K562 (cell line): Measurements from ENCODE around the gene IPPK. TPM values are rescaled to one million over a fixed set of nuclear protein-coding genes. Genes with fewer than 3 reads are reported as not detected.

Experiments used
- BRD4 ChIP-seq: fragments of 200-600 bp; sonication (generic); IDR thresholded peaks from 2 replicates; pipeline ENCODE4 v1.6.1; 2017; ENCODE audit warnings: inconsistent platforms
- HSF4 ChIP-seq: fragments of 250-450 bp; sonication (Bioruptor Pico); IDR thresholded peaks from 2 replicates; pipeline ENCODE4 v2.1.2; 2022; ENCODE audit warnings: mild to moderate bottlenecking, moderate library complexity, borderline replicate concordance
- MEIS2 ChIP-seq: fragments of 450-650 bp; IDR thresholded peaks from 2 replicates; pipeline ENCODE4 v1.6.1; 2014; ENCODE audit warnings: mild to moderate bottlenecking; ENCODE audit not compliant: partially characterized antibody
- NCOA1 ChIP-seq: fragments of 450-650 bp; IDR thresholded peaks from 2 replicates; pipeline ENCODE4 v1.6.1; 2016; ENCODE audit warnings: low read depth
- RAD21 ChIP-seq, 2 experiments: fragments of 250-450 bp in 1 of 2; fragments of 450-650 bp in 1 of 2; sonication (Bioruptor Pico) in 1 of 2; formaldehyde crosslinking in 1 of 2; IDR thresholded peaks in 1 of 2; conservative IDR thresholded peaks in 1 of 2; 2 replicates each; pipeline versions ENCODE4 v1.4.0 to v1.8.0; 2020 to 2022; ENCODE audit warnings: mild to moderate bottlenecking in 2 of 2, moderate library complexity in 1 of 2
- RBM39 ChIP-seq: fragments of 200-400 bp; formaldehyde crosslinking; optimal IDR thresholded peaks from 2 replicates; pipeline ENCODE3; 2018; ENCODE audit warnings: low read depth, low read length
- SMC3 ChIP-seq: conservative IDR thresholded peaks from 2 replicates; pipeline ENCODE4 v1.6.1; 2011; ENCODE audit warnings: low read depth, low read length, improper control_type of control experiment; ENCODE audit not compliant: insufficient read depth
- SREBF1 ChIP-seq: fragments of 150-350 bp; IDR thresholded peaks from 2 replicates; pipeline ENCODE4 v1.6.1; 2014; ENCODE audit warnings: antibody characterized with exemption, low read depth, low read length, borderline replicate concordance
- XRCC3 ChIP-seq: fragments of 450-650 bp; IDR thresholded peaks from 2 replicates; pipeline ENCODE4 v1.6.1; 2017; ENCODE audit warnings: mild to moderate bottlenecking, moderate library complexity
- ZC3H4 ChIP-seq: sonication (generic); formaldehyde crosslinking; IDR thresholded peaks from 2 replicates; pipeline ENCODE4 v1.9.0; 2021; ENCODE audit warnings: missing genetic modification reagents, borderline replicate concordance
- ZNF146 ChIP-seq: IDR thresholded peaks from one replicate; pipeline ENCODE4 v1.6.1; 2018; ENCODE audit warnings: missing compliant biosample characterization; ENCODE audit not compliant: unreplicated experiment
- ZNF444 ChIP-seq: fragments of 250-450 bp; sonication (Bioruptor Pico); IDR thresholded peaks from 2 replicates; pipeline ENCODE4 v1.4.0; 2020; ENCODE audit warnings: mild to moderate bottlenecking, moderate library complexity
- ZNF57 ChIP-seq: fragments of 450-650 bp; formaldehyde crosslinking; IDR thresholded peaks from 2 replicates; pipeline ENCODE4 v1.4.0; 2020; ENCODE audit warnings: mild to moderate bottlenecking, moderate library complexity
- polyA plus RNA-seq, 8 experiments: library from polyadenylated mRNA; depleted of rRNA in 4 of 8; stranded (reverse) in 5 of 8; unstranded in 3 of 8; fragments of >200 nt; fragmentation: Nextera tagmentation in 2 of 8; fragmentation: Illumina TruSeq in 1 of 8; extraction: Ambion mirVana in 2 of 8; extraction: Trizol in 1 of 8; gene quantifications; 2 replicates each; pipeline versions ENCODE4 v1.2.1 to v1.2.3, GENCODE V29; 2011 to 2014; ENCODE audit warnings: inconsistent platforms in 1 of 8, missing spikeins in 1 of 8
- total RNA-seq, 7 experiments: library from RNA; depleted of rRNA in 6 of 7; stranded (reverse); fragments of >200 nt in 6 of 7; fragmentation: Illumina TruSeq in 2 of 7; extraction: Trizol in 2 of 7; gene quantifications; 2 replicates each; pipeline versions ENCODE4 v1.2.1 to v1.2.3, GENCODE V29; 2011 to 2021; ENCODE audit warnings: low replicate concordance in 1 of 7
- TF ChIP-seq, protein P1 (sequence below): fragments of 200-800 bp; sonication (Bioruptor generic); IDR thresholded peaks from 2 replicates; pipeline ENCODE4 v1.6.1; 2017; ENCODE audit warnings: missing genetic modification characterization, missing compliant biosample characterization
- TF ChIP-seq, protein P2 (sequence below), 3 experiments: IDR thresholded peaks in 2 of 3; conservative IDR thresholded peaks in 1 of 3; 2 replicates each; pipeline ENCODE4 v1.5.1; 2011 to 2012; ENCODE audit warnings: low read length in 3 of 3, mild to moderate bottlenecking in 3 of 3, control low read depth in 2 of 3, improper control_type of control experiment in 1 of 3, inconsistent platforms in 1 of 3, low read depth in 1 of 3, mixed read lengths in 1 of 3, moderate library complexity in 1 of 3; ENCODE audit not compliant: insufficient read depth in 2 of 3
- TF ChIP-seq, protein P3 (sequence below): sonication (generic); formaldehyde crosslinking; IDR thresholded peaks from 2 replicates; pipeline ENCODE4 v1.8.0; 2023; ENCODE audit warnings: mild to moderate bottlenecking, missing genetic modification reagents
- TF ChIP-seq, protein P4 (sequence below): fragments of 450-650 bp; formaldehyde crosslinking; IDR thresholded peaks from 2 replicates; pipeline ENCODE4 v1.4.0; 2020; ENCODE audit warnings: mild to moderate bottlenecking, moderate library complexity
- TF ChIP-seq, protein P5 (sequence below): sonication (generic); formaldehyde crosslinking; IDR thresholded peaks from 2 replicates; pipeline ENCODE4 v1.8.0; 2022; ENCODE audit warnings: mild to moderate bottlenecking, missing genetic modification reagents
- TF ChIP-seq, protein P6 (sequence below): fragments of 150-350 bp; conservative IDR thresholded peaks from 2 replicates; pipeline ENCODE4 v1.6.1; 2014; ENCODE audit warnings: low read length

The IPPK gene
- total and polyA plus RNA-seq, 9 of the 15 experiments (the other 6 are each of a cell fraction or from before 2014, with no cell fraction given): 3.1 to 22.2 (median 11.2) TPM

DNA sequence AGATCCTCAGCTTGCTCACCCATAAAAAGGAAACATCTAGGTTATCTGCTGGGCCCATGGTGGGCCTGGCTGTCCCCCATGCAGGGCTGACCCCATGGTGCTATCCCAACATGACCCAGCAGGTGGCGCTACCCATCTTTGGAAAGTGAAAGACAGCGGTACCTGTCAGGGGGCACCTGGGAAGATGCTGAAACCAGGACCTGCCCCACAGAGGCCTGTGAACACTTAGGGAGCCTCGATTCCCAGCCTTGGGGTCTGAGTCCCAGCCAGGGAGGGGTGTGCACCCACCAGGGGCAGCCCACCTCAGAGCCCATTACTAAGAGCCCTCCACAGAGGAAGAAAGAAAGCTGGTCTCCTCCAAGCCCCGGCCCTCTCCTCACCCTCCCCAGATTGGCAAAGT lies 46.6 kb upstream of the IPPK start (continued):
- TF ChIP-seq ZNF146 (CRISPR knock-in tag) (no peak), SREBF1 (0 out of 2 replicates have a peak, but pooled peaks have one; percentile 14), MEIS2 (no peak), ZNF57 (no peak), RAD21 (CRISPR knock-in tag; conservative IDR thresholded peaks at IDR 0.05 in 1 of 2, IDR thresholded peaks at IDR 0.05 in 1 of 2) (peak; percentile 57 to 86), ZNF444 (CRISPR knock-in tag) (no peak), BRD4 (no peak), HSF4 (CRISPR knock-in tag) (no peak), ZC3H4 (CRISPR knock-in tag) (no peak), NCOA1 (no peak), XRCC3 (no peak), SMC3 (peak; percentile 68), RBM39 (peak; percentile 27)
- TF ChIP-seq, protein P1, sequence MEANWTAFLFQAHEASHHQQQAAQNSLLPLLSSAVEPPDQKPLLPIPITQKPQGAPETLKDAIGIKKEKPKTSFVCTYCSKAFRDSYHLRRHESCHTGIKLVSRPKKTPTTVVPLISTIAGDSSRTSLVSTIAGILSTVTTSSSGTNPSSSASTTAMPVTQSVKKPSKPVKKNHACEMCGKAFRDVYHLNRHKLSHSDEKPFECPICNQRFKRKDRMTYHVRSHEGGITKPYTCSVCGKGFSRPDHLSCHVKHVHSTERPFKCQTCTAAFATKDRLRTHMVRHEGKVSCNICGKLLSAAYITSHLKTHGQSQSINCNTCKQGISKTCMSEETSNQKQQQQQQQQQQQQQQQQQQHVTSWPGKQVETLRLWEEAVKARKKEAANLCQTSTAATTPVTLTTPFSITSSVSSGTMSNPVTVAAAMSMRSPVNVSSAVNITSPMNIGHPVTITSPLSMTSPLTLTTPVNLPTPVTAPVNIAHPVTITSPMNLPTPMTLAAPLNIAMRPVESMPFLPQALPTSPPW: 0 out of 2 replicates have a peak, but pooled peaks have one; percentile 5
- TF ChIP-seq, protein P2, sequence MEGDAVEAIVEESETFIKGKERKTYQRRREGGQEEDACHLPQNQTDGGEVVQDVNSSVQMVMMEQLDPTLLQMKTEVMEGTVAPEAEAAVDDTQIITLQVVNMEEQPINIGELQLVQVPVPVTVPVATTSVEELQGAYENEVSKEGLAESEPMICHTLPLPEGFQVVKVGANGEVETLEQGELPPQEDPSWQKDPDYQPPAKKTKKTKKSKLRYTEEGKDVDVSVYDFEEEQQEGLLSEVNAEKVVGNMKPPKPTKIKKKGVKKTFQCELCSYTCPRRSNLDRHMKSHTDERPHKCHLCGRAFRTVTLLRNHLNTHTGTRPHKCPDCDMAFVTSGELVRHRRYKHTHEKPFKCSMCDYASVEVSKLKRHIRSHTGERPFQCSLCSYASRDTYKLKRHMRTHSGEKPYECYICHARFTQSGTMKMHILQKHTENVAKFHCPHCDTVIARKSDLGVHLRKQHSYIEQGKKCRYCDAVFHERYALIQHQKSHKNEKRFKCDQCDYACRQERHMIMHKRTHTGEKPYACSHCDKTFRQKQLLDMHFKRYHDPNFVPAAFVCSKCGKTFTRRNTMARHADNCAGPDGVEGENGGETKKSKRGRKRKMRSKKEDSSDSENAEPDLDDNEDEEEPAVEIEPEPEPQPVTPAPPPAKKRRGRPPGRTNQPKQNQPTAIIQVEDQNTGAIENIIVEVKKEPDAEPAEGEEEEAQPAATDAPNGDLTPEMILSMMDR (IDR thresholded peaks at IDR 0.05 in 2 of 3, conservative IDR thresholded peaks at IDR 0.05 in 1 of 3; ENCODE audit: insufficient read depth in 2 of 3, low read depth in 1 of 3, low read length in 3 of 3): peak; percentile 77 to 89 (median 81)
- TF ChIP-seq, protein P3, sequence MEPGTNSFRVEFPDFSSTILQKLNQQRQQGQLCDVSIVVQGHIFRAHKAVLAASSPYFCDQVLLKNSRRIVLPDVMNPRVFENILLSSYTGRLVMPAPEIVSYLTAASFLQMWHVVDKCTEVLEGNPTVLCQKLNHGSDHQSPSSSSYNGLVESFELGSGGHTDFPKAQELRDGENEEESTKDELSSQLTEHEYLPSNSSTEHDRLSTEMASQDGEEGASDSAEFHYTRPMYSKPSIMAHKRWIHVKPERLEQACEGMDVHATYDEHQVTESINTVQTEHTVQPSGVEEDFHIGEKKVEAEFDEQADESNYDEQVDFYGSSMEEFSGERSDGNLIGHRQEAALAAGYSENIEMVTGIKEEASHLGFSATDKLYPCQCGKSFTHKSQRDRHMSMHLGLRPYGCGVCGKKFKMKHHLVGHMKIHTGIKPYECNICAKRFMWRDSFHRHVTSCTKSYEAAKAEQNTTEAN (CRISPR knock-in tag): no peak
- TF ChIP-seq, protein P4, sequence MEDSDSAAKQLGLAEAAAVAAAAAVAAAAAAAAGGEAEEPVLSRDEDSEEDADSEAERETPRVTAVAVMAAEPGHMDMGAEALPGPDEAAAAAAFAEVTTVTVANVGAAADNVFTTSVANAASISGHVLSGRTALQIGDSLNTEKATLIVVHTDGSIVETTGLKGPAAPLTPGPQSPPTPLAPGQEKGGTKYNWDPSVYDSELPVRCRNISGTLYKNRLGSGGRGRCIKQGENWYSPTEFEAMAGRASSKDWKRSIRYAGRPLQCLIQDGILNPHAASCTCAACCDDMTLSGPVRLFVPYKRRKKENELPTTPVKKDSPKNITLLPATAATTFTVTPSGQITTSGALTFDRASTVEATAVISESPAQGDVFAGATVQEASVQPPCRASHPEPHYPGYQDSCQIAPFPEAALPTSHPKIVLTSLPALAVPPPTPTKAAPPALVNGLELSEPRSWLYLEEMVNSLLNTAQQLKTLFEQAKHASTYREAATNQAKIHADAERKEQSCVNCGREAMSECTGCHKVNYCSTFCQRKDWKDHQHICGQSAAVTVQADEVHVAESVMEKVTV (CRISPR knock-in tag): peak; percentile 48; the same call in 1 of the 2 replicates
- TF ChIP-seq, protein P5, sequence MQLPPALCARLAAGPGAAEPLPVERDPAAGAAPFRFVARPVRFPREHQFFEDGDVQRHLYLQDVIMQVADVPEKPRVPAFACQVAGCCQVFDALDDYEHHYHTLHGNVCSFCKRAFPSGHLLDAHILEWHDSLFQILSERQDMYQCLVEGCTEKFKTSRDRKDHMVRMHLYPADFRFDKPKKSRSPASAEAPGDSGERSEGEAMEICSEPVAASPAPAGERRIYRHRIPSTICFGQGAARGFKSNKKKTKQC (CRISPR knock-in tag): no peak
- TF ChIP-seq, protein P6, sequence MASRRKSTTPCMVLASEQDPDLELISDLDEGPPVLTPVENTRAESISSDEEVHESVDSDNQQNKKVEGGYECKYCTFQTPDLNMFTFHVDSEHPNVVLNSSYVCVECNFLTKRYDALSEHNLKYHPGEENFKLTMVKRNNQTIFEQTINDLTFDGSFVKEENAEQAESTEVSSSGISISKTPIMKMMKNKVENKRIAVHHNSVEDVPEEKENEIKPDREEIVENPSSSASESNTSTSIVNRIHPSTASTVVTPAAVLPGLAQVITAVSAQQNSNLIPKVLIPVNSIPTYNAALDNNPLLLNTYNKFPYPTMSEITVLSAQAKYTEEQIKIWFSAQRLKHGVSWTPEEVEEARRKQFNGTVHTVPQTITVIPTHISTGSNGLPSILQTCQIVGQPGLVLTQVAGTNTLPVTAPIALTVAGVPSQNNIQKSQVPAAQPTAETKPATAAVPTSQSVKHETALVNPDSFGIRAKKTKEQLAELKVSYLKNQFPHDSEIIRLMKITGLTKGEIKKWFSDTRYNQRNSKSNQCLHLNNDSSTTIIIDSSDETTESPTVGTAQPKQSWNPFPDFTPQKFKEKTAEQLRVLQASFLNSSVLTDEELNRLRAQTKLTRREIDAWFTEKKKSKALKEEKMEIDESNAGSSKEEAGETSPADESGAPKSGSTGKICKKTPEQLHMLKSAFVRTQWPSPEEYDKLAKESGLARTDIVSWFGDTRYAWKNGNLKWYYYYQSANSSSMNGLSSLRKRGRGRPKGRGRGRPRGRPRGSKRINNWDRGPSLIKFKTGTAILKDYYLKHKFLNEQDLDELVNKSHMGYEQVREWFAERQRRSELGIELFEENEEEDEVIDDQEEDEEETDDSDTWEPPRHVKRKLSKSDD: no peak
